ENCODE measurements around the gene HFM1.
"Not testable (repeated sequence)": the region's sequence is repeated elsewhere in the genome, so short reads cannot be mapped to it uniquely, and the experiment has no call there.

HFM1 gene

DNA sequence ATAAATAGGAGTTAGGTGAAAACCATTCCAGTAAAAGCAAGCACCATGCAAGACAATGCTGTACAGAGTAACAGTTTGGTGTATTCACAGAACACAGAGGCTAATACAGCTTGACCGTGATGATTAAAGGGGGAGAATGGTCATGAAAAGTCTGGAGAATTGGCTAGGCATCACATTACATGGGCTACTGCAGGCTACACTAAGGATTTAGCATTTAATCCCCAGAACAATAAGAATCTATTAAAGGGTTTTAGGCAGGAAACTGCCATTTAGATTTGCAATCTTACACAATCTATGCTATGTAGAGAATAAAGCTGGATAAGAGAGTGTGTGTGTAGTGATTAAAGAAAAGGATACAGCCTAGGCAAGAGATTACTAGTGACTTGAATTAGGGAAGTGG is 30.6 kb downstream of the HFM1 start:
- no peak for DNase-seq (ENCODE audit: low read depth)

DNA sequence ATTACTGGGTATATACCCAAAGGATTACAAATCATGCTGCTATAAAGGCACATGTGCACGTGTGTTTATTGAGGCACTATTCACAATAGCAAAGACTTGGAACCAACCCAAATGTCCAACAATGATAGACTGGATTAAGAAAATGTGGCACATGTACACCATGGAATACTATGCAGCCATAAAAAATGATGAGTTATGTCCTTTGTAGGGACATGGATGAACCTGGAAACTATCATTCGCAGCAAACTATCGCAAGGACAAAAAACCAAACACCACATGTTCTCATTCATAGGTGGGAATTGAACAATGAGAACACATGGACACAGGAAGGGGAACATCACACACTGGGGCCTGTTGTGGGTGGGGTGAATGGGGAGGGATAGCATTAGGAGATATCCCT is 32.4 kb downstream of the HFM1 start:
- DNase-seq (ENCODE audit: low read depth): not testable (repeated sequence)

DNA sequence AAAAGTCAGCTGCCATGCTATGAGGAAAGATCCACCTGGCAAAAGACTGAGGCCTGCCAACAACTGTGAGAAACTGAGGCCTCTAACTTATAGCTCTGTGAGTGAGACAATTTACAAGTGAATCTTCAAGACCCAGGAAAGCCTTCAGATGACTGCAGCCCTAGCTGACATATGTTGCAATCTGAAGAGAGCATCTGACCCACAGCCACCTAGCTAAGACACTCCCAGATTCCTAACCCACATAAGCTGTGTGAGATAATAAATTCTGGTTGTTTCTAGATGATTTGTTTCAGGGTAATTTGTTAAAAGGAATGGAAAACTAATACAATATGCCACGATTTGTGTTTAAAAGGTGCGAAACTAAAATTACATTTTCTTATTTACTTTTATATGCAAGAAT is 55.1 kb downstream of the HFM1 start:
- DNase-seq (ENCODE audit: low read depth): no peak

DNA sequence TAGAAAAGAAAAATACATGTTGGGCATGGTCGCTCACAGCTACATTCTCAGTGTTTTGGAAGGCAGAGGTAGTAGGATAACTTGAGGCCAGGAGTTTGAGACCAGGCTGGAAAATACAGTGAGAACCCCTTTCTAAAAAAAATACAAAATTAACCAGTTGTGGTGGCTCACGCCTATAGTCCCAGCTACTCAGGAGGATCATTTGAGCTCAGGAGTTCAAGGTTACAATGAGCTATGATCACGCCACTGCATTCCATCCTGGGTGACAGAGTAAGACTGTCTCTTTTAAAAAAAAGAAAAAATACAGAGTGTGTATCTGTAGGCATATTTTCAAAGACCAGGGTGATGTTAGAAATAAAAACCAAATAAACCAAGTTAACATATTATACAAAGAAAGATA is 57.8 kb downstream of the HFM1 start:
- DNase-seq (ENCODE audit: low read depth): no peak

DNA sequence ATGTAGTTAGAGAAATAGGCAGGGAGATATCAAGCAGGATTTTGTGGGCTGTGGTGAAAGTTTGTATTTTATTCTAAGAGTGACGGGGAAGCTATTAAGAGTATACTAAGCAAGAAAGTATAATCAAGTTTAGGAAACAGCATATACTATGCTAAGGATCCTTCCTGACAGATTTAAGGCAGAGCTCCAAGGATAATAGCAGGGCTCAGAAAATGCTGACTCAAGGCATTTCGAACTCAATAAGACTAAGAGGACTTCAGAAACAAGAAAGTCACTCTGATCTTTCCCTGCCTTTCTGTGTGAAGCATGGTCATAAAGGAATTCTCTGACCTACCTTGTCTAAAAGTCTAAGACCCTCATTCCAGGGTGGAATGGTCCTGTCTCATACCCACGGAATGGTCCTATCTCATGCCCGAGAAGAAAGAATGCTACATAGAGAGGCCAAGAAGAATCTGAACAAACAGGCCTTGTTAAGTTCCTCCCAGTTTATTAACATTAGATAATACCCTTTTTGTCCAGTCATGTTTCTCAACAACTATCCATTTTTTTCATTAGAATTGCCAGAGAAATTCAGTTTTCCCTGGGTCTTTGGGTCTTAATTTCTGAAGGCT is 59.1 kb downstream of the HFM1 start:
- DNase-seq (ENCODE audit: low read depth): no peak

DNA sequence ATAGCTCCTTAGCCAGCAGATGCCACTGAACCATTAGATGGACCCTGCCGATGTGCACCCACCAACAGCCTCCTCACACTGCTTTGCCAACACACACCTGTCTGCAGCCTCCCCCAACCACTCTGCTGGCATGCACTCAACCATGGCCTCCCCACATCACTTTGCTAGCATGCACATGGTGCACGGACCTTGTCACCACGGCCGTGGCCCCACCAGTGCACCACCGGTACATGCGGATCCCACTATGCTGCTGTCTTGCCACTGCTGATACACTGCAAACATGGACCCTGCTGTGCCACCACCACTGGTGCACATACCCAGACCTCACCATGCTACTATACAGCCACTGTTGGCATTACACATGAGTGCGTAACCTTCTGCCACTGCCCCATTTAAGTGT is 66.1 kb downstream of the HFM1 start:
- no peak for DNase-seq (ENCODE audit: low read depth)

DNA sequence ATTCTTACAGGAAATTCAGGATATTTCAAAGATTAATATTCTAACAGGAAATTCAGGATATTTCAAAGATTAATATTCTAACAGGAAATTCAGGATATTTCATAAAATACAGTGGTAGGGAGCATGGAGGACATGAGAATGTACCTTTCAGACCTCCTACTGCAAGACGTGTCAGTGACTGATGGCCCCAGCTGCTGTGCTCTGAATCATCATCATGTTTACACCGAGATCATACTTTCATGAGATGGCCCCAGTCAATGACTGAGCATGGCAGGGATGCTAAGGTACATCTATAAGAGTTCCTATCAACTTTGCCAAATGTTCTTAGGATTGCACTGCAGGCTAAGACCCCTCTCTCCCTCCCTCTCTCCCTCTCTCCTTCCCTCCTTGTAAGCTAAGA is 69.0 kb downstream of the HFM1 start:
- DNase-seq (ENCODE audit: low read depth): no peak

DNA sequence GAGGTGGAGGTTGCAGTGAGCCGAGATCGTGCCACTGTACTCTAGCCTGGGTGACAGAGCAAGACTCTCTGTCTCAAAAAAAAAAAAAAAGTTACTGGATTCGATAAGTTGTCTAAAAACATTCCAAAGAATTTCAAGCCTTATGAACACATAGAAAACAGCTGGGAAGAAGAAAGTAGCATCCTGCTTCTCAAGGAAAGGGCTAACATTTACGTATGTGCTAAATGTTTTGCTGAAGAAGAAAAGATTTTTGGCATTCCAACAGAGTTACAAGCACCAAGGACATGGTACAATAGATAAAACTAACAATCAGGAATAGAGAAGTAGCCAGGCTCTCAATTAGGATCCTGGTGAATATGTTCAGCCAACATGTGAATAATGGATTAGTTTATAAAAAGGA is 69.8 kb downstream of the HFM1 start:
- DNase-seq (ENCODE audit: low read depth): no peak

DNA sequence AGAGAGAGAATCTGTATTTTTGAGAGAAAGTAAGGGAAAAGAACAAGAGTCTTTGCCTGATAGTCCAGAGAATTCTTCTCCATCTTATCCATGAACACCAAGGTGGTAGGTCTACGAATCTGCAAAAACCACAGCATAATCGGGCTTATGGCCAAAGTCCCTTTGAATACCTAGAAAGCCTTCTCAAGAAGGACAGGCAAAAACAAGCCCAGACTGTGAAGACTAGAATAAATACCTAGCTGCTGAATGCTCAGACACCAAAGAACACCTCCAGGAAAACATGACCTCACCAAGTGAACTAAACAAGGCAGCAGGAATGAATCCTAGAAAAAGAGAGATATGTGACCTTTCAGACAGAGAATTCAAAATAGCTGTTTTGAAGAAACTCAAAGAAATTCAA is 79.2 kb downstream of the HFM1 start:
- DNase-seq (ENCODE audit: low read depth): no peak

DNA sequence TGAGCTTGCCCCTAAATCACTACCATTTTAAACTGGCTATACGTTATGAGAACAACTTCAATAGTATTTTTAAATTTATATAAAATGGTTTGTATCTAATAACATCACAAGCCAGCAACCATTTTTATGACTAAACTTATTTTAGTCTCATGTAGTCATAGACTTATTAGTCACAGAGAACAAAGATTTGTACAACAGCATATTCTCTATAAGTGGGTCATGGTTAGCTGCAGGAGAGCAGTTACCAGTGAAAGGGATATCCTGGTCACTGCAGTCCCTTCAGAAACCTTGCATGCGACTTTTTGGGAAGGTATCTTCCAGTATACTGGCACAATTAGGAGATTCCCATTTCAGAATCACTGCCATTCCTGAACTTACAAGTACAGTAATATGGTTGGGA is 90.0 kb downstream of the HFM1 start:
- no peak for DNase-seq (ENCODE audit: low read depth)

DNA sequence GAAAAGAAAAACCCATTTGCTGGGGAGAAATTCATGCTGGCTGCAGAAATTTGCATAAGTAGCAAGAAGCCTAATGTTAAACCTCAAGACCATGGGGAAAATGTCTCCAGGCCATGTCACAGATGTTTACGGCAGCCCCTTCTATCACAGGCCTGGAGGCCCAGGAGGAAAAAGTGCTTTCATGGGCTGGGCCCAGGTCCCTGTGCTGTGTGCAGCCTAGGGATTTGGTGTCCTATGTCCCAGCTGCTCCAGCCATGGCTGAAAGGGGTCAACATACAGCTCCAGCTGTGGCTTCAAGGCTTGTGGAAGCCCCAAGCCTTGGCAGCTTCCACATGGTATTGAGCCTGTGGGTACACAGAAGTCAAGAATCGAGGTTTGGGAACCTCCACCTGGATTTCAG is 93.0 kb downstream of the HFM1 start:
- no peak for DNase-seq (ENCODE audit: low read depth)

DNA sequence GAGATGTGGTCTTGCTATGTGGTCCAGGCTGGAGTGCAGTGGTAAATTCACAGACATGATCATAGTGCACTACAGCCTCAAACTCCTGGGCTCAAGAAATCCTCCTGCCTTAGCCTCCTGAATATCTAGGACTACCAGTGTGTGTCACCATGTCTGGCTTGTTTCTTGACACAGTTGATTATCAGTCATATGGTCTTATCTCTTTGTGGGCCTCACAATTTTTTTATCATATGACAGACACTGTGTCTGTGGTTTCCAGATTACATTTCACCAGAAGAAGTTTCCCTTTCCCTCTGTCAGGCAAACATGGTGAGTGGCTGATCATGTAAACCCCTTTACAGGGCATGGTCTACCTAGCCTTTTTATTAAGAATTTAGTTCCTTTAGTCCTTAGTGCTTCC is 96.1 kb downstream of the HFM1 start:
- no peak for DNase-seq (ENCODE audit: low read depth)

DNA sequence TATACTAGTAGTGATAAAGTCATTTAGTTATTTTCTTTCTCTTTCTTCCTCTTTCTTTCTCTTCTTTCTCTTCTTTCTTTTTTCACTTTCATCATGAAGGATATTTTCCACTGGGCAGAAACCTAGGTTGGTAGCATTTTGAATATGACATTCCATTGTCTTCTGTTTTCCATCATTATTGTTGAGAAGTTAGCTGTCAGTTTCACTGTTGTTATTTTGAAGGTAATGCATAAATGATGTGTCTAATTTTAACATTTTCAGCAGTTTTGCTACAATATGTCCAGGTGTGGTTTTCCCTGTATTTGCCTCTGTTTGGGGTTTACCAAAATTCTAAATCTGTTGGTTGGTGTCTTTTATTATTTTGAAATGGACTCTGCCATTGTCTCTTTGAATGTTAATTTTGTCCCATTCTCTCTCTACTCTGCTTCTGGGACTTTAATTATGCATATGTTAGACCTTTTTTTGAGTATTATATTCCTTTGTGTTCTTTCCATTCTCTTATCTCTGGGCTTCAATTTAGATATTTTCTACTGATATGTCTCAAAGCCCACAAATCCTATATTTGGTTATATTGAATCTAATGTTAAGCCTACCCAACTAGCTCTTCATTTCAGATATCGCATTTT is 96.7 kb downstream of the HFM1 start:
- no peak for DNase-seq (ENCODE audit: low read depth)

DNA sequence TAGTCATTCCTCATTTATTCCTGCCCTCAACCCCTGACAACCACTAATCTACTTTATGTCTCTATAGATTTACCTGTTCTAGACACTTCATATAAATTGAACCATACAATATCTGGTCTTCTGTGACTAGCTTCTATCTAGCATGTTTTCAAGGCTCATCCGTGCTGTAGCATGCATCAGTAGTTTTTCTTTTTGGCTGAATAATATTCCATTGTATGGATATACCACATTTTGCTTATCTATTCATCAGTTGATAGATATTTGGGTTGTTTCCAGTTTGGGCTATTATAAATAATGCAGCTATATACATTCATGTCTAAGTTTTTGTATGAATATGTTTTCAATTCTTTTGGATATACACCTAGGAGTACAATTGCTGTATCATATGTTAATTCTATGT is 101.5 kb downstream of the HFM1 start:
- DNase-seq (ENCODE audit: low read depth): no peak

DNA sequence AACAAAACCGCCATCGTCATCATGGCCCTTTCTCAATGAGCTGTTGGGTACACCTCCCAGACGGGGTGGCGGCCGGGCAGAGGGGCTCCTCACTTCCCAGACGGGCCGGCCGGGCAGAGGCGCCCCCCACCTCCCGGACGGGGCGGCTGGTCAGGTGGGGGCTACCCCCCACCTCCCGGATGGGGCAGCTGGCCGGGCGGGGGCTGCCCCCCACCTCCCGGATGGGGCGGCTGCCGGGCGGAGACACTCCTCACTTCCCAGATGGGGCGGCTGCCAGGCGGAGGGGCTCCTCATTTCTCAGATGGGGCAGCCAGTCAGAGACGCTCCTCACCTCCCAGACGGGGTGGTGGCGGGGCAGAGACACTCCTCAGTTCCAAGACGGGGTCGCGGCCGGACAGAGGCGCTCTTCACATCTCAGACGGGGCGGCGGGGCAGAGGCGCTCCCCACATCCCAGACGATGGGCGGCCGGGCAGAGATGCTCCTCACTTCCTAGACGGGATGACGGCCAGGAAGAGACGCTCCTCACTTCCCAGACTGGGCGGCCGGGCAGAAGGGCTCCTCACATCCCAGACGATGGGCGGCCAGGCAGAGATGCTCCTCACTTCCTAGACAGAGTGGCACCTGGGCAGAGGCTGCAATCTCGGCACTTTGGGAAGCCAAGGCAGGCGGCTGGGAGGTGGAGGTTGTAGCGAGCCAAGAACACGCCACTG is 115.6 kb downstream of the HFM1 start:
- DNase-seq (ENCODE audit: low read depth): not testable (repeated sequence)

DNA sequence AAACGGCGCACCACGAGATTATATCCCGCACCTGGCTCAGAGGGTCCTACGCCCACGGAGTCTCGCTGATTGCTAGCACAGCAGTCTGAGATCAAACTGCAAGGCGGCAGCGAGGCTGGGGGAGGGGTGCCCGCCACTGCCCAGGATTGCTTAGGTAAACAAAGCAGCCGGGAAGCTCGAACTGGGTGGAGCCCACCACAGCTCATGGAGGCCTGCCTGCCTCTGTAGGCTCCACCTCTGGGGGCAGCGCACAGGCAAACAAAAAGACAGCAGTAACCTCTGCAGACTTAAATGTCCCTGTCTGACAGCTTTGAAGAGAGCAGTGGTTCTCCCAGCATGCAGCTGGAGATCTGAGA is 117.7 kb downstream of the HFM1 start:
- not testable (repeated sequence) for DNase-seq (ENCODE audit: low read depth)

DNA sequence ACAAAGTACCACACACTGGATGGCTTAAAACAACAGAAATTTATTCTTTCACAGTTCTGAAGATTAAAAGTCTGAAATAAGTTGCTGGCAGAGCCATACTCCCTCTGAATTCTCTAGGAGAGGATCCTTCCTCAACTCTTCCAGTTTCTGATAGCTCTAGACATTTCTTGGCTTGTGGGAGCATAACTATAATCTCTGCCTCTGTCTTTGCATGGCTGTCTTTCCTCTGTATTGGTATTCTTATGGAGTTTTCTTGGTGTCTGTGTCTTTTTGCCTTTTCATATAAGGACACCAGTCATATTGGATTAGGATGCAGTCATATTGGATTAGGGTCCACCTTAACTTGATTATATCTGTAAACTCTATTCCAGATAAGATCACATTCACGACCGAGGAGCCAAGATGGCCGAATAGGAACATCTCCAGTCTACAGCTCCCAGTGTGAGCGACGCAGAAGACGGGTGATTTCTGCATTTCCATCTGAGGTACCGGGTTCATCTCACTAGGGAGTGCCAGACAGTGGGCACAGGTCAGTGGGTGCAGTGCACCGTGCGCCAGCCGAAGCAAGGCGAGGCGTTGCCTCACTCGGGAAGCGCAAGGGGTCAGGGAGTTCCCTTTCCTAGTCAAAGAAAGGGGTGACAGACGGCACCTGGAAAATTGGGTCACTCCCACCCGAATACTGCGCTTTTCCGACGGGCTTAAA is 118.2 kb downstream of the HFM1 start:
- not testable (repeated sequence) for DNase-seq (ENCODE audit: low read depth)

DNA sequence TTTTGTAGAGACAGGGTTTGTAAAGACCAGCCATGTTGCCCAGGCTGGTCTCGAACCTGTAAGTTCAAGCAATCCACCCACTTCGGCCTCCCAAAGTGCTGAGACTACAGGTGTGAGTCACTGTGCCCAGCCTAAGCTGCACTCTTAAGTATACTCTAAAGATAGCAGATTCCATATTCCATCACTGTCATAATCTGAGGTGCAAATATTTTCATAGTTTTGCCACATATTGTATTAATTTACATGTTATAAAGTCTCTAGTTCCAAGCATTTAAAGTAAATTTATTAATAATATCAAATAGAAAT is 121.3 kb downstream of the HFM1 start:
- no peak for DNase-seq (ENCODE audit: low read depth)

DNA sequence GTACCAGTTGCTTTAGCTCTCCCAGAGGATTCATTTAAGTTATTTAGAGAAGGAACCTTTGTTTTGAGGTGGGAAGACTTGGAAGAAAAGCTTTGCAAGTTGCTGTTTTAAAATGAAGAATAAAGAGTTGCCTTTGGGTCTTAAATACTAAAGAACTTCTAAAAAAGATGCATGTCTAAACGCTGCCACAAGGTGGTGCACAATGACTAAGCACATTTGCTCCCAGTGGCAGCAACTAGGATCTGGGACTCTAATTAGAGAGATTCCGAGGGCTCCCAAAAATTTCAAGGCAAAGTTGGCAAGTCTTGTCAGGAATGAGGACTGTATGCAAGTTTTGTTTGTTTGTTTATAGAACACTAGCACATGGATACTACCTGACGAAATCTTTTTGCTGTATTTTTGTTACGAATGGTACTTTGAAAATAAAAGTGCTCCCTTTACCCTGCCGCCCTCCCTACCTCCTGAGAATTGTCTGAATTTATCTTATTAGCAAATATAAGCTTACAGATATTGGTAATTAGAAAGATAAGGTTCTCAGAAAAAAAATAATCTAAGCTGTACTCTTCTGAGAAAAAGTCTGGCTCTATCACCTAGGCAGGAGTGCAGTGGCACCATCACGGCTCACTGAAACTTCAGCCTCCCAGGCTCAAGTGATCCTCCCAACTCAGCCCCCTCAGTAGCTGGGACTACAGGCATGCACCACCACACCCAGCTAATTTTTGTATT is 121.8 kb downstream of the HFM1 start:
- no peak for DNase-seq (ENCODE audit: low read depth)

DNA sequence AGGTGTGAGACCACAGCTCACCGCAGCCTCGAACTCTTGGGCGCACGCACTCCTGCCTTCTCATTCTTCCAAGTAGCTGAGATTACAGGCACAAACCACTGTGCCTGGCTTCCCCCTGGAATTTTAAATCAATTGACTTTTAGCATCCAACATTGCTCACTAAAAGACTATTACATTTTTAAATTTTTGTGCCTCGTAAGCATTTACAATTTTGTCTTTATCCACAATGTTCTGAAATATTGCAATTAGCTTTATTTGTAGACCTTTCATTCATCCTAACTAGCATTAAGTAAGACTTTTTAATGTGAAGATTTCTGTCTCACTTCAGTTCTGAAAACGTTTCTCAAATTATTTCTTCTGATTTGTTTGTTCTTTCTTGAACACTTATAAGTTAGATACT is 122.9 kb downstream of the HFM1 start:
- no peak for DNase-seq (ENCODE audit: low read depth)

DNA sequence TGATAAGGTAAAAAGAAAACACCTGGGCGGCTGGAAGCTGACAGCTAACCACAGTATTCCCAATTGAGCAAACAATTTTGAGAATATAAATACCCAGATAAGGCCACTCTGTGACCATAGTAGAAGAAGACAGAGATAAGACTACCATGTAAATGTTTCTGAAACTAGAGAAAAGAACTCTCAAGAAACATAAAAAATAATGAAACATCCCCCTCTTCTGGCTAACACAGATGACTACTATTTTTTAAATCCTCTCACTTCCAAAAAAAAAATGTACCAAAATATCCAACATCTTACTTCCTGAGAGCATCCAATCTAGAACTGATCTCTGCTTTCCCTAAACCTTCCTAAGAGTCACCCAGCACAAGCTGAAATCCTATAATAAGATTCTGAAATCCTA is 125.9 kb downstream of the HFM1 start:
- DNase-seq (ENCODE audit: low read depth): no peak

DNA sequence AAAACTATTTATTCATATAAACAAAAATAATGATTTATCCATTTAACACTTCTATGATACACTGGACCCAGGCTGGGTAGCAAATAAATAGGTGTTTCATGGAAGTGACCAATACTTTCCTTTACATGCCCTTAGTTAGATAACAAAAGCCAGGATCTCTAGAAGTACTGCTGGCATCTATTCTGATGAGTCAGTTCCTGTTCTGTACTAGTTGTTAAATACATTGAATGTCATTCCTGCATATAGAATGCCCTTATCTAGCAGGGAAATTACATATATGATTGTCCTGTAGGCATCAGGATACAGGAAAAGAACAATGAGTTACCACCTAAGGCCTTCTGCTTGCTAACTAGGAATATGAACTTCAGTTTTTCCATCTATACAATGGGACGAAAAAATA is 130.8 kb downstream of the HFM1 start:
- no peak for DNase-seq (ENCODE audit: low read depth)

DNA sequence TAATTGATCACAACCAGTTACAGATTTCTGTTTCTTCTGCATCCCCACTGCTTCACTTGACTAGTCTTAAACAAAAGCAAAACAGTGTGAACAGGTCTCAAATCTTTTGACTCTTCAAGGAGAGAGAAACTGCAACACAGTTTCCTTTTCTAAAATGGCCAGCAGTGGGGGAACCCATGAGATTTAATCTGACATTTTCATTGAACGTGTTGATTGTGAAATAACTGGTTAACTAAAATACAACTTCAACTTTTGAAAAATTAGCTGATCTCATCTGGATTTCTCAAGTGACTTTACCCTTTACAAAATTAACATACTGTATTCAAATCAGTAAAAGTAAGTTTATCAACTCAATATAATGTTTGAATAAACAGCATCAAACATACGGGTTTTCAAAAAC is 143.0 kb downstream of the HFM1 start:
- DNase-seq (ENCODE audit: low read depth): no peak
